HepG2 (cell line): ENCODE data around the gene CHST3. TPM values are rescaled to one million over a fixed set of nuclear protein-coding genes. Genes with fewer than 3 reads are reported as not detected.

Experiments used
- ATF7-NPFF ChIP-seq: sonication (generic); formaldehyde crosslinking; IDR thresholded peaks from 2 replicates; pipeline ENCODE4 v1.8.1; 2023; ENCODE audit warnings: mild to moderate bottlenecking, low read depth, missing genetic modification reagents, moderate library complexity
- CENPT ChIP-seq: sonication (generic); formaldehyde crosslinking; IDR thresholded peaks from 2 replicates; pipeline ENCODE4 v1.8.0; 2022; ENCODE audit warnings: low read depth, mild to moderate bottlenecking, moderate library complexity, missing genetic modification reagents
- KDM5B ChIP-seq: sonication (generic); formaldehyde crosslinking; IDR thresholded peaks from 2 replicates; pipeline ENCODE4 v1.4.0; 2020; ENCODE audit warnings: missing genetic modification reagents, mild to moderate bottlenecking, borderline replicate concordance
- MAF1 ChIP-seq: sonication (generic); formaldehyde crosslinking; IDR thresholded peaks from 2 replicates; pipeline ENCODE4 v1.5.0; 2020; ENCODE audit warnings: missing genetic modification reagents, borderline replicate concordance
- MED13 ChIP-seq: sonication (generic); formaldehyde crosslinking; IDR thresholded peaks from 2 replicates; pipeline ENCODE4 v1.5.0; 2020; ENCODE audit warnings: missing genetic modification reagents
- NR2F1 ChIP-seq, 2 experiments: fragments of 450-650 bp in 1 of 2; formaldehyde crosslinking in 1 of 2; IDR thresholded peaks; 2 replicates each; pipeline versions ENCODE4 v1.5.0 to v1.6.1; 2016 to 2020; ENCODE audit warnings: mild to moderate bottlenecking in 1 of 2, missing compliant biosample characterization in 1 of 2, missing genetic modification reagents in 1 of 2, moderate library complexity in 1 of 2
- PCBP2 ChIP-seq: fragments of 200-400 bp; formaldehyde crosslinking; optimal IDR thresholded peaks from 2 replicates; pipeline ENCODE3; 2018; ENCODE audit warnings: low read length, low read depth; ENCODE audit not compliant: poor library complexity, severe bottlenecking
- ZNF264 ChIP-seq: sonication (generic); formaldehyde crosslinking; IDR thresholded peaks from 2 replicates; pipeline ENCODE4 v1.4.0; 2020; ENCODE audit warnings: missing genetic modification reagents
- ZNF781 ChIP-seq: sonication (generic); formaldehyde crosslinking; IDR thresholded peaks from 2 replicates; pipeline ENCODE4 v1.5.1; 2020; ENCODE audit warnings: borderline replicate concordance, mild to moderate bottlenecking, missing genetic modification reagents; ENCODE audit errors: not compliant biosample characterization
- ZNF792 ChIP-seq: IDR thresholded peaks from 2 replicates; pipeline ENCODE4 v1.6.1; 2016
- ZSCAN9 ChIP-seq: IDR thresholded peaks from 2 replicates; pipeline ENCODE4 v1.6.1; 2016; ENCODE audit warnings: borderline replicate concordance
- polyA plus RNA-seq, 8 experiments: library from polyadenylated mRNA; depleted of rRNA in 3 of 8; stranded (reverse) in 7 of 8; unstranded in 1 of 8; fragments of >200 nt; fragmentation: Illumina TruSeq in 4 of 8; extraction: Trizol in 4 of 8; gene quantifications; 2 replicates each; pipeline versions ENCODE4 v1.2.1 to v1.2.3, GENCODE V29; 2011 to 2016; ENCODE audit warnings: low read depth in 4 of 8, missing spikeins in 1 of 8, mixed read lengths in 1 of 8; ENCODE audit not compliant: insufficient read depth in 1 of 8
- total RNA-seq, 5 experiments: library from RNA; depleted of rRNA; stranded (reverse); fragments of >200 nt; fragmentation: Illumina TruSeq; extraction: Trizol; gene quantifications; 2 replicates each; pipeline ENCODE4 v1.2.3, GENCODE V29; 2016; ENCODE audit warnings: low read depth in 1 of 5
- TF ChIP-seq, protein P1 (sequence below): sonication (generic); formaldehyde crosslinking; IDR thresholded peaks from 2 replicates; pipeline ENCODE4 v1.8.0; 2022; ENCODE audit warnings: mild to moderate bottlenecking, missing genetic modification reagents, moderate library complexity
- TF ChIP-seq, protein P2 (sequence below): sonication (generic); formaldehyde crosslinking; IDR thresholded peaks from 2 replicates; pipeline ENCODE4 v1.4.0; 2020; ENCODE audit warnings: missing genetic modification reagents
- TF ChIP-seq, protein P3 (sequence below): IDR thresholded peaks from 2 replicates; pipeline ENCODE4 v1.6.1; 2016; ENCODE audit warnings: control low read depth
- TF ChIP-seq, protein P4 (sequence below): IDR thresholded peaks from 2 replicates; pipeline ENCODE4 v1.6.1; 2012; ENCODE audit warnings: inconsistent platforms
- TF ChIP-seq, protein P5 (sequence below): sonication (generic); formaldehyde crosslinking; IDR thresholded peaks from 2 replicates; pipeline ENCODE4 v1.5.0; 2020; ENCODE audit warnings: mild to moderate bottlenecking, missing genetic modification reagents, borderline replicate concordance
- TF ChIP-seq, protein P6 (sequence below): sonication (generic); formaldehyde crosslinking; IDR thresholded peaks from 2 replicates; pipeline ENCODE4 v1.5.0; 2020; ENCODE audit warnings: mild to moderate bottlenecking, missing genetic modification reagents

CHST3 gene
- total and polyA plus RNA-seq, 2 of the 13 experiments (the other 11 are each of a cell fraction or from before 2014, with no cell fraction given) = 7.2 to 18.7 TPM

DNA sequence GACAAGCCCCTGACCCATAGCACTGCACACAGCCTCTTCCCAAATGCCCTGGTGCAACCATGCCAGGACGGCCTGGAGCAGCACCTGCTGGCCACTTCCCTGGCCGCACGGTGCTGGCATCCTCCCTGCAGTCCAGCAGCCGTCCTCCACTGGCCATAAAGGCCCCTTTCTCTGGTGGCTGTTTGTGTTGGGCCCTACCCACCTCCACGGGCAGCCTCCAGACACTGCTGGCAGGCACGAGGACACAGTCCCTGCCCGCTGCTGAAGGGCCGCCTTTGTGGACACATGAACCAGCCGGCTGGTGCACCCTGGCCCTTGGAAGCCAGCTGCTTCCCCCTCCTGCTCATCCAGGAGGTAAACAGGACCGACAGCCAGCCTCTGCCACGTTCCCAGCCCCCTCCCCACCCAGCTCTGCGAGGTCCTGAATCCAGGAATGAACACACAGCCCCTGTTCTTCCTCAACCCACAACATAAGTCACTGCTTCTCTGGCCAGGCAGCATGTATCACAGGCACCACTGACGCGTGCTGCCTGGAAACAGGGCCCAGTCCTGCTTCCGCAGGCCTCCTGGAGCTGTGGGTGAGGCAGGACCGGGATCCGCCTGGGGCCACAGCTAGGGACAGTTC, 80.3 kb downstream of the CHST3 start (continued):
- TF ChIP-seq ATF7-NPFF (CRISPR knock-in tag) (no peak), MED13 (CRISPR knock-in tag) (no peak), ZNF792 (0 out of 2 replicates have a peak, but pooled peaks have one; percentile 31), CENPT (CRISPR knock-in tag) (0 out of 2 replicates have a peak, but pooled peaks have one; percentile 29), KDM5B (peak; percentile 53; the same call in 1 of the 2 replicates), PCBP2 (no peak), ZNF781 (CRISPR knock-in tag) (peak; percentile 60), ZNF264 (CRISPR knock-in tag) (no peak), MAF1 (CRISPR knock-in tag) (no peak), ZSCAN9 (CRISPR knock-in tag) (no peak), NR2F1 (CRISPR knock-in tag; IDR thresholded peaks at IDR 0.05) (no peak)
- TF ChIP-seq, protein P1, sequence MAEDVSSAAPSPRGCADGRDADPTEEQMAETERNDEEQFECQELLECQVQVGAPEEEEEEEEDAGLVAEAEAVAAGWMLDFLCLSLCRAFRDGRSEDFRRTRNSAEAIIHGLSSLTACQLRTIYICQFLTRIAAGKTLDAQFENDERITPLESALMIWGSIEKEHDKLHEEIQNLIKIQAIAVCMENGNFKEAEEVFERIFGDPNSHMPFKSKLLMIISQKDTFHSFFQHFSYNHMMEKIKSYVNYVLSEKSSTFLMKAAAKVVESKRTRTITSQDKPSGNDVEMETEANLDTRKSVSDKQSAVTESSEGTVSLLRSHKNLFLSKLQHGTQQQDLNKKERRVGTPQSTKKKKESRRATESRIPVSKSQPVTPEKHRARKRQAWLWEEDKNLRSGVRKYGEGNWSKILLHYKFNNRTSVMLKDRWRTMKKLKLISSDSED (CRISPR knock-in tag) = no peak
- TF ChIP-seq, protein P2, sequence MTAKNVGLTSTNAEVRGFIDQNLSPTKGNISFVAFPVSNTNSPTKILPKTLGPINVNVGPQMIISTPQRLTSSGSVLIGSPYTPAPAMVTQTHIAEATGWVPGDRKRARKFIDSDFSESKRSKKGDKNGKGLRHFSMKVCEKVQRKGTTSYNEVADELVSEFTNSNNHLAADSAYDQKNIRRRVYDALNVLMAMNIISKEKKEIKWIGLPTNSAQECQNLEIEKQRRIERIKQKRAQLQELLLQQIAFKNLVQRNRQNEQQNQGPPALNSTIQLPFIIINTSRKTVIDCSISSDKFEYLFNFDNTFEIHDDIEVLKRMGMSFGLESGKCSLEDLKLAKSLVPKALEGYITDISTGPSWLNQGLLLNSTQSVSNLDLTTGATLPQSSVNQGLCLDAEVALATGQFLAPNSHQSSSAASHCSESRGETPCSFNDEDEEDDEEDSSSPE = peak; percentile 21; the same call in 1 of the 2 replicates
- TF ChIP-seq, protein P3, sequence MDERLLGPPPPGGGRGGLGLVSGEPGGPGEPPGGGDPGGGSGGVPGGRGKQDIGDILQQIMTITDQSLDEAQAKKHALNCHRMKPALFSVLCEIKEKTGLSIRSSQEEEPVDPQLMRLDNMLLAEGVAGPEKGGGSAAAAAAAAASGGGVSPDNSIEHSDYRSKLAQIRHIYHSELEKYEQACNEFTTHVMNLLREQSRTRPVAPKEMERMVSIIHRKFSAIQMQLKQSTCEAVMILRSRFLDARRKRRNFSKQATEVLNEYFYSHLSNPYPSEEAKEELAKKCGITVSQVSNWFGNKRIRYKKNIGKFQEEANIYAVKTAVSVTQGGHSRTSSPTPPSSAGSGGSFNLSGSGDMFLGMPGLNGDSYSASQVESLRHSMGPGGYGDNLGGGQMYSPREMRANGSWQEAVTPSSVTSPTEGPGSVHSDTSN (CRISPR knock-in tag) = no peak
- TF ChIP-seq, protein P4, sequence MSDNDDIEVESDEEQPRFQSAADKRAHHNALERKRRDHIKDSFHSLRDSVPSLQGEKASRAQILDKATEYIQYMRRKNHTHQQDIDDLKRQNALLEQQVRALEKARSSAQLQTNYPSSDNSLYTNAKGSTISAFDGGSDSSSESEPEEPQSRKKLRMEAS = peak; percentile 76; the same call in 1 of the 2 replicates
- TF ChIP-seq, protein P5, sequence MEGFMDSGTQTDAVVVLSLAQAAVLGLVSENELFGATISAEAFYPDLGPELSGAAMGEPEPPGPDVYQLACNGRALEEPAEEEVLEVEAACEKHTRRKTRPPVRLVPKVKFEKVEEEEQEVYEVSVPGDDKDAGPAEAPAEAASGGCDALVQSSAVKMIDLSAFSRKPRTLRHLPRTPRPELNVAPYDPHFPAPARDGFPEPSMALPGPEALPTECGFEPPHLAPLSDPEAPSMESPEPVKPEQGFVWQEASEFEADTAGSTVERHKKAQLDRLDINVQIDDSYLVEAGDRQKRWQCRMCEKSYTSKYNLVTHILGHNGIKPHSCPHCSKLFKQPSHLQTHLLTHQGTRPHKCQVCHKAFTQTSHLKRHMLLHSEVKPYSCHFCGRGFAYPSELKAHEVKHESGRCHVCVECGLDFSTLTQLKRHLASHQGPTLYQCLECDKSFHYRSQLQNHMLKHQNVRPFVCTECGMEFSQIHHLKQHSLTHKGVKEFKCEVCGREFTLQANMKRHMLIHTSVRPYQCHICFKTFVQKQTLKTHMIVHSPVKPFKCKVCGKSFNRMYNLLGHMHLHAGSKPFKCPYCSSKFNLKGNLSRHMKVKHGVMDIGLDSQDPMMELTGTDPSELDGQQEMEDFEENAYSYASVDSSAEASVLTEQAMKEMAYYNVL (CRISPR knock-in tag) = no peak; the same call in 1 of the 2 replicates
- TF ChIP-seq, protein P6, sequence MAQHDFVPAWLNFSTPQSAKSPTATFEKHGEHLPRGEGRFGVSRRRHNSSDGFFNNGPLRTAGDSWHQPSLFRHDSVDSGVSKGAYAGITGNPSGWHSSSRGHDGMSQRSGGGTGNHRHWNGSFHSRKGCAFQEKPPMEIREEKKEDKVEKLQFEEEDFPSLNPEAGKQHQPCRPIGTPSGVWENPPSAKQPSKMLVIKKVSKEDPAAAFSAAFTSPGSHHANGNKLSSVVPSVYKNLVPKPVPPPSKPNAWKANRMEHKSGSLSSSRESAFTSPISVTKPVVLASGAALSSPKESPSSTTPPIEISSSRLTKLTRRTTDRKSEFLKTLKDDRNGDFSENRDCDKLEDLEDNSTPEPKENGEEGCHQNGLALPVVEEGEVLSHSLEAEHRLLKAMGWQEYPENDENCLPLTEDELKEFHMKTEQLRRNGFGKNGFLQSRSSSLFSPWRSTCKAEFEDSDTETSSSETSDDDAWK = no peak
